Stimulated activated CD8-positive, alpha-beta memory T cell treated with anti-CD3 and anti-CD28 coated beads, Interleukin-7, amount 100 ng/mL, for 1 hour (primary cell): Measurements from ENCODE around the gene CHAMP1.
"Not testable (repeated sequence)": the region's sequence is repeated elsewhere in the genome, so short reads cannot be mapped to it uniquely, and the experiment has no call there.

Experiments
- DNase-seq, 2 donors: peaks; one replicate each; pipeline ENCODE4 v3.0.0-alpha.2; 2020; ENCODE audit warnings: low read depth in 2 of 2

CHAMP1 gene

DNA sequence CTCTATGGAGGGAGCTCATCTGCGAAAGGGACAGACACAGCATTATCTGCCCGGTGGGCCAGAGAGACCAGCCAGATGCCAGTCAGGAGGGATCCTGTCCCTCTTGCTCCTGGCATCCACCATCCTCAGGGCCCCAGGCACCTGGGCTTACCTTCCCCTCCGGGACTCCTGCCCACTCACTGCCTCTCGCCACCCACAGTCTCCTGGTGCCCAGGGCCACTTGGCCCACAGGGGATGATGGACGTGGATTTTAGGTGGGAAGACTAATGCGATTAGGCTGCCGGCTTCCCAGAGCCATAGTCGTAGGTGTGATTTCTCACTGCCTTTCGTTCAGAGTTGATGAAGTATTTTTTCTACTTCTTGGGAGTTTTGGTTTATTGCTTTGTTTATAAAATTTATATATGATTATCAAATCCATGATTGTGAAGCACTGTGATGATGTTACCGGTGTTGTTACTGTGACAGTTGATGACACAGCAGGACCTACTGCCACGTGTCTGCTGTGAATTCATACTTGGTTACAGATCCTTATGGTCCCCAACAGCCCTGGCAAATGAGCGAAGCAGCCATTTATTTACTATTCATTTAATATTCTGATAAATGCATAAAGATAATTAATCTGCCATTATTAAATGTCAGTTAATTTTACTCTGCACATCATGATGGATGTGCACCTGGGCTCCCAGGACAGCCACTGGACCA is 14.5 kb upstream of the CHAMP1 start:
- no peak for DNase-seq

DNA sequence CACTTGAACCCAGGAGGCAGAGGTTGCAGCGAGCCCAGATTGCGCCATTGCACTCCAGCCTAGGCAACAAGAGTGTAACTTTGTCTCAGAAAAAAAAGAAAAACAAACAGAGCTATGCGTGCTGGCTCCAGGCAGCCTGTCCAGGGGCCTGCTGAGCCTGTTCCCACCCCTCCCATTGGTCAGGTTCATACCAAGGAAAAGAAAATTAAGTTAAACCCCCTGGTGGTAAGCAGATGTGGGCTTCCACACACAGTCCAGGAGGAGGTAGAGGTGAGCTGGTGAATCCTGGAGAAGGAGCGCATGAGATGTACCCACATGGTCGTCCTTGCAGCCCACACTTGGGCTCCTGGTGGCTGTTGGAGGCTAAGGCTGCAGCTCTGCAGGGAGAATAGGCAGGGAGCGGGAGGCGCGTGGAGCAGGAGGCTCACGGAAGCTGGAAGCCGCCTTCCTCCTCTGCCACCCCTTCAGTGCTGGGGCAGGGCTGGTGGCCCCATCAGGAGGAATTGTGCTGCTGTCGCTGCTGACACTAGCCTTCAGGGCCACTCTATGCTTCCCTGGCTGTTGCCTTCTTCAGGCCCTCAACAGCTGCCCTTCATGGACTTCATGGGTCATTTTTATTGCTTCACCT is 10.5 kb upstream of the CHAMP1 start:
- DNase-seq = no peak

- DNase-seq = no peak
These were observed 9.8 kb upstream of the CHAMP1 start for GRCh38 chr13:114304346-114305034.

- no peak for DNase-seq
These were observed 5.2 kb upstream of the CHAMP1 start for GRCh38 chr13:114309086-114309485.

GRCh38 chr13:114309806-114310410 is 4.4 kb upstream of the CHAMP1 start:
- DNase-seq = no peak

GRCh38 chr13:114310956-114311355 is 3.3 kb upstream of the CHAMP1 start:
- no peak for DNase-seq

DNA sequence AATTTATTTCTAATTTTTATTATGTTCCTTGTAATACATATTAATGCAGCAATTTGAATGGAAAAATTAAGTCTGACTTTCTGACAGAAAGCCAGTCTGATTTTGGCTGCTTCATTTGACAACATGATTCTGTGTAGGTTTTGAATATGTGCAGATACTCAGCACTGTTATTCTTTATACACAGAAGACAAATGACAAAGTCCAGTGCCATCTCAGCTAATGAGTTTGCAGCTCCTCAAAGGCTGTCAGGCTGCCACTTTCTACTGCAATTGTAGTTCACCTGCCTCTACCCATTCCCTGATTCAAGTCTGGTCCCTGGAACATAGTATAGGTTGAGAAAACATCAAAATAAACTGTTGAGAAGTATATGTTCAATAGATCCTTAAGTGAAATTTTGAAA is 2.9 kb upstream of the CHAMP1 start:
- DNase-seq = no peak

DNA sequence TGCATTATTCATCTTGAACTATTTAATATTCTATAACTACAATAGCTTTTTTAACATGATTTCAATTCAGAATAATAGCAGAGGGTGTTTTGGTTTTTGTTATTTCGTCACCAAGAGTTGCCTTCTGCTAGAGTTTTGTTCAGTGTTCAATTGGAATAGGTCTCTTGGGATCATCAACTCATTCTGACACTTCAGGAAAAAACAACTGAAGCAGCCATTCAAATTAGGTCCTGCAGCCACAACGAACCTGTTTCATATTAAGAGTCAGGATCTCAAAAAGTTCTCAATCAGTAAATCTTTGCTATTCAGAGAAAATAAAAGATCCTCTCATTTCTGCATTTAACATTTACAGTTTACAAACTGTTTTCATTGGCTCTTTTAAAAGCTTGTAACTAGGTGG is 2.4 kb upstream of the CHAMP1 start:
- DNase-seq = no peak

- DNase-seq = no peak
These were observed 1.0 kb upstream of the CHAMP1 start for GRCh38 chr13:114313061-114313860.

DNA sequence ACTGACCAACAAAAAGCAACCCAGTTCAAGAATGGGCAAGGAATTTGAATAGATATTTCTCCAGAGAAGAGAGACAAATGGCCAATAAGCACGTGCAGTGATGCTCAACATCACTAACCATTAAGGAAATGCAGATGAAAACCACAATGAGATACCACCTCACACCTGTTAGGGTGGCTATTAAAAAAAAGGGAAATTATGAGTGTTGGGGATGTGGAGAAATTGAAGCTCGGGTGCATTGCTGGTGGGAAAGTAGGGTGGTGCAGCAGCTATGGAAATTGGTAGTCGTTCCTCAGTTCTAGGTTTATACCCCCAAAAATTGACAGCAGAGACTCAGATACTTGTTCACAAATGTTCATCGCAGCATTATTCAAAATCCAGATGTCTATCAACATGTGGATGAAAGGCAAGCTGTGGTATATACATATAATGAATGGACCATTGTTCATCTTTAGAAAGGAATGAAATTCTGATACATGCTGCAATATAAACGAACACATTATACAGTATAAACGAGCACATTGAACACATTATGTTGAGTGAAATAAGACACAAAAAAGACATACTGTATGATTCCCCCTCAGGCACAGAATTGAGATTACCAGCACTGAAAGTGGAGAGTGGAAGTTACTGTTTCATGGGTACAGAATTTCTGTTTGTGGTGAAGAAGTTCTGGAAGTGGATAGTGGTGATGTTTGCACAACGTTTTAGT is 927 bp downstream of the CHAMP1 start:
- no peak for DNase-seq

GRCh38 chr13:114318624-114319023 is 4.3 kb downstream of the CHAMP1 start:
- DNase-seq = no peak

- DNase-seq = no peak
These were observed 5.2 kb downstream of the CHAMP1 start for GRCh38 chr13:114319441-114319913.

GRCh38 chr13:114320065-114320464 is 5.8 kb downstream of the CHAMP1 start:
- no peak for DNase-seq

- DNase-seq = no peak
These were observed 7.0 kb downstream of the CHAMP1 start for GRCh38 chr13:114321256-114321655.

GRCh38 chr13:114323349-114323748 is 9.0 kb downstream of the CHAMP1 start:
- no peak for DNase-seq

DNA sequence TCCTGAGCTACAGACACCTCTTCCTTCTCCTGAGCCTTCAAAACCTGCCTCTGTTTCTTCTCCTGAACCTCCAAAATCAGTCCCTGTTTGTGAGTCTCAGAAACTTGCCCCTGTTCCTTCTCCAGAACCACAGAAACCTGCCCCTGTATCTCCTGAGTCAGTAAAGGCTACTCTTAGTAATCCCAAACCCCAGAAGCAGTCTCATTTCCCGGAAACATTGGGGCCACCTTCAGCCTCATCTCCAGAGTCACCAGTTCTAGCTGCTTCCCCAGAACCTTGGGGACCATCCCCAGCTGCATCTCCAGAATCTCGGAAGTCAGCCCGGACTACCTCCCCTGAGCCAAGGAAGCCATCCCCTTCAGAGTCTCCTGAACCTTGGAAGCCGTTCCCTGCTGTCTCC is 10.0 kb downstream of the CHAMP1 start:
- no peak for DNase-seq

GRCh38 chr13:114325729-114326128 is 11.4 kb downstream of the CHAMP1 start:
- DNase-seq = no peak

GRCh38 chr13:114328034-114328433 is 13.7 kb downstream of the CHAMP1 start:
- DNase-seq = no peak

DNA sequence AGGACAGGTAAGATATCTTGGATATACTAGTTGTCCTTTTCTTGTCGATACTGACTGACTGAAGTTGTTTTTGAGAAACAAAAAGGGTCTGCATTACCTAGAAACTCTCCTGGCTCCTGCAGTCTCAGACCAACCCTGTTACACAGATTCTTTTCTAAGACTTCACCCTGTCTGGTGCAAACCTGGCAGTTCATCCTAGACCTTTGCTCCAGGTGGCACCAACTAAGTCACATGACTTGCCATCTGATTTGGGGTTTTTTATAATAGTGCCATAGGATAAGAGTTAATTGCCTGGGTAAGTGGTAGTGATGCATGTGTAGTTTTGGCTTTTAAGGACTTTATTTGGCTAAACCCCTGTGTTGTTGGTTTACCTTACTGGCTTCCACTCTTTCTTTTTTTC is 14.3 kb downstream of the CHAMP1 start:
- no peak for DNase-seq

DNA sequence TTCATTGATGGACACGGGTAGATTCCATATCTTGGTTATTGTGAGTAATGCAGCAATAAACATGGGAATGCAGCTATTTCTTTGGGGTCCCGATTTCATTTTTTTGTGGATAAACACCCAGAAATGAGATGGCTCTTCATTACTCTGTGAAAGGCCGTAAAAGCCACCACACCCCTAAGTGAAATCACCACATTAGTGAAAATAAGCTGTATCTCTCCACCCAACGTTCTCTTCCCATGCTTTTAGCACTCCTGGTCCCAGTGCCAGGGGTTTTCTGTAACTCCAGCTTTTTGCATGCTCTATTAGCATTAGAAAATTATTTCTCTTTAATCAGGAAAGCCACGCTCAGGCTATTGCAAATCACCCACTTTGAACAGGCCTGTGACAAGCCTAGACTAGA is 15.8 kb downstream of the CHAMP1 start:
- DNase-seq = no peak

GRCh38 chr13:114333881-114334280 is 19.6 kb downstream of the CHAMP1 start:
- DNase-seq = not testable (repeated sequence)
